ENCODE results near the gene RNF215.

RNF215 gene

GRCh38 chr22:30393885-30394284 lies 6.7 kb upstream of the RNF215 start:
- no peak for DNase-seq

- DNase-seq: no peak
Observed at GRCh38 chr22:30393322-30393680, 6.1 kb upstream of the RNF215 start.

- no peak for DNase-seq
Observed at GRCh38 chr22:30392661-30393321, 5.6 kb upstream of the RNF215 start.

GRCh38 chr22:30390974-30391691 lies 3.9 kb upstream of the RNF215 start:
- DNase-seq: peak; percentile 76 to 77

GRCh38 chr22:30386608-30386959 lies 627 bp downstream of the RNF215 start:
- no peak for DNase-seq

GRCh38 chr22:30385942-30386341 lies 1.3 kb downstream of the RNF215 start:
- no peak for DNase-seq

- DNase-seq: no peak
Observed at GRCh38 chr22:30383061-30383460, 4.2 kb downstream of the RNF215 start.

GRCh38 chr22:30382340-30382739 lies 4.9 kb downstream of the RNF215 start:
- no peak for DNase-seq

- DNase-seq: no peak
Observed at GRCh38 chr22:30381264-30381663, 5.9 kb downstream of the RNF215 start.

GRCh38 chr22:30380011-30380410 lies 7.2 kb downstream of the RNF215 start:
- DNase-seq: no peak

GRCh38 chr22:30375312-30375849 lies 11.8 kb downstream of the RNF215 start:
- no peak for DNase-seq

- DNase-seq: no peak
Observed at GRCh38 chr22:30373331-30374325, 13.6 kb downstream of the RNF215 start.

- DNase-seq: no peak
Observed at GRCh38 chr22:30372915-30373314, 14.3 kb downstream of the RNF215 start.

- DNase-seq: no peak
Observed at GRCh38 chr22:30371981-30372380, 15.2 kb downstream of the RNF215 start.

GRCh38 chr22:30371321-30371720 lies 15.9 kb downstream of the RNF215 start:
- no peak for DNase-seq

GRCh38 chr22:30370641-30371230 lies 16.5 kb downstream of the RNF215 start:
- DNase-seq: no peak

GRCh38 chr22:30368420-30368819 lies 18.8 kb downstream of the RNF215 start:
- no peak for DNase-seq

- no peak for DNase-seq
Observed at GRCh38 chr22:30365891-30366290, 21.3 kb downstream of the RNF215 start.

GRCh38 chr22:30362651-30363281 lies 24.4 kb downstream of the RNF215 start:
- no peak for DNase-seq

GRCh38 chr22:30361916-30362650 lies 25.1 kb downstream of the RNF215 start:
- no peak for DNase-seq

GRCh38 chr22:30358541-30358940 lies 28.7 kb downstream of the RNF215 start:
- DNase-seq: no peak
